Common myeloid progenitor, CD34-positive (primary cell): Measurements from ENCODE around the gene TMEM43.

Source experiments
- CTCF ChIA-PET: fragments of 350-600 bp; sonication (Branson Sonifier 250); formaldehyde crosslinking; loops from one replicate; lab custom pipeline; 2021; ENCODE audit warnings: antibody characterized with exemption; lab: Charles Lee
- POLR2A ChIA-PET: fragments of 350-600 bp; sonication (Branson Sonifier 250); formaldehyde crosslinking; loops from one replicate; lab custom pipeline; 2021; ENCODE audit warnings: antibody characterized with exemption; lab: Charles Lee
- DNase-seq, 3 donors: peaks; one replicate each; pipeline versions ENCODE4 v3.0.0 to v3.0.0-alpha.2; 2013
- H3K27ac ChIP-seq, 2 experiments: 1 replicate in 1 of 2; 2 replicates in 1 of 2; pipeline ENCODE4 v1.7.0; 2013; ENCODE audit warnings: inconsistent platforms in 2 of 2, low read length in 2 of 2, mild to moderate bottlenecking in 2 of 2, low read depth in 1 of 2, moderate library complexity in 1 of 2; ENCODE audit not compliant: severe bottlenecking in 2 of 2, insufficient read depth in 1 of 2, poor library complexity in 1 of 2
- H3K27me3 ChIP-seq, 5 experiments: replicated peaks in 2 of 5; 1 replicate in 3 of 5; 2 replicates in 2 of 5; pipeline versions ENCODE4 v1.6.1 to v1.7.0; 2013; ENCODE audit warnings: low read length in 4 of 5, mild to moderate bottlenecking in 2 of 5, moderate library complexity in 2 of 5, inconsistent platforms in 1 of 5; ENCODE audit not compliant: insufficient read depth in 5 of 5, control insufficient read depth in 4 of 5
- H3K36me3 ChIP-seq, 4 experiments: 1 replicate in 2 of 4; 2 replicates in 2 of 4; pipeline versions ENCODE4 v1.6.1 to v1.7.0; 2013; ENCODE audit warnings: low read length in 3 of 4, control low read depth in 1 of 4, mild to moderate bottlenecking in 1 of 4; ENCODE audit not compliant: control insufficient read depth in 4 of 4, insufficient read depth in 4 of 4
- H3K4me1 ChIP-seq, 4 experiments: 1 replicate in 3 of 4; 2 replicates in 1 of 4; pipeline versions ENCODE4 v1.6.1 to v1.7.1; 2013; ENCODE audit warnings: low read length in 3 of 4, mild to moderate bottlenecking in 3 of 4, control low read depth in 1 of 4, inconsistent platforms in 1 of 4, moderate library complexity in 1 of 4; ENCODE audit not compliant: control insufficient read depth in 4 of 4, insufficient read depth in 4 of 4; ENCODE audit errors: control extremely low read depth in 1 of 4
- H3K4me3 ChIP-seq, 7 experiments: 1 replicate in 4 of 7; 2 replicates in 3 of 7; pipeline versions ENCODE4 v1.5.1 to v1.7.0; 2013; ENCODE audit warnings: mild to moderate bottlenecking in 7 of 7, low read length in 6 of 7, moderate library complexity in 6 of 7, inconsistent platforms in 2 of 7, low read depth in 2 of 7, control low read depth in 1 of 7; ENCODE audit not compliant: insufficient read depth in 4 of 7, control insufficient read depth in 1 of 7; ENCODE audit errors: extremely low read depth in 1 of 7
- H3K9me3 ChIP-seq, 5 experiments: 1 replicate in 4 of 5; 2 replicates in 1 of 5; pipeline versions ENCODE4 v1.6.1 to v1.7.1; 2013; ENCODE audit warnings: low read length in 4 of 5, mild to moderate bottlenecking in 2 of 5, inconsistent platforms in 1 of 5, low read depth in 1 of 5, moderate library complexity in 1 of 5; ENCODE audit not compliant: control insufficient read depth in 4 of 5, insufficient read depth in 2 of 5; ENCODE audit errors: control extremely low read depth in 1 of 5
- WGBS: methylation state at CpG from one replicate; pipeline ENCODE4 v1.1.5; 2013; ENCODE audit not compliant: insufficient coverage; 5-methylcytosine and 5-hydroxymethylcytosine counted together

TMEM43 gene

DNA sequence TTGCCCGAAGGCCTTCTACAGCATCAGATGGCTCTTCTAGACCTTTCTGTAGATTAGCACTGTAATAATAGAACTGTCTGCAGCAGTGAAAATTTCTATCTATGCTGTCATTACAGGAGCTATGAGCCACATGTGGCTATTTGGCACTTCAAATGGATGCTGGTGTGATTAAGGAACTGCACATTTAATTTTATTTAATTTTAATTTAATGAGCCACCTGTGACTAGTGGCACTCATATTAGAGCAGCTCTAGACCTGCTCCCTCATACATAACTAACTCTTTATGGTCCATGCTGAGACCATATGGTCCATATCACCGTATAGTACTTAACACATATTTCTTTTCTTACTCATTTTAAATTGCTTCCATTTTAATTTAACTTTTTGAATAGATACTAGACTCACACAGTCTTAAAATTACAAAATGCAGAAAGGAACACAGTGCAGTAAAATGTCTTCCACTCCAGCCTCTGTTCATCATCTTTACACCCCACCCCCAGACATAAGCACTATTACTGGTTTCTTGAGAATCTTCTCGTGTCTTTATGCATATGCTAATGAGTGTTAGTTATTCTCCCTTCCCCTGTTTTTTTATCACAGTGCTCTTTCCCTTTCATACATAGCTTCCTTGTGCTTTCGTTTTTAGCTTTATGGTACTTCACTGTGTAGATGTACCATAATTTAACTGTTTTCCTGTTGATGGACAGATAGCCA, 63.3 kb downstream of the TMEM43 start:
- CTCF ChIA-PET: interaction anchor here (2.0 kb wide), 1 partner anchor 15 kb away, joined by 9 read pairs; no protein-coding TSS in a partner anchor
- POLR2A ChIA-PET: no interaction called here
- WGBS: no CpG with 5 or more reads among the region's 4 CpGs

More for the DNA sequence above, 63.3 kb downstream of the TMEM43 start:
- no peak for DNase-seq
- H3K4me1 ChIP-seq: no peaks in the 10 kb centered on the region
- H3K27me3 ChIP-seq: no peaks in the 10 kb centered on the region
- H3K36me3 ChIP-seq: peaks cover 16 to 42% (median 28%) of the 10 kb centered on the region in 4 experiments
- H3K9me3 ChIP-seq: no peaks in the 10 kb centered on the region
- no peak overlapping the region for H3K27ac ChIP-seq
- H3K4me3 ChIP-seq: no peak overlapping the region
